GM19372 (cell line): ENCODE data around the gene GNAZ.

Source experiments
- ATAC-seq: cut with Tn5 transposase; IDR thresholded peaks from one replicate; pipeline ENCODE4 v1.9.1; 2021; ENCODE audit warnings: mild to moderate bottlenecking, low read depth, moderate library complexity; ENCODE audit not compliant: unreplicated experiment

Gene GNAZ

DNA sequence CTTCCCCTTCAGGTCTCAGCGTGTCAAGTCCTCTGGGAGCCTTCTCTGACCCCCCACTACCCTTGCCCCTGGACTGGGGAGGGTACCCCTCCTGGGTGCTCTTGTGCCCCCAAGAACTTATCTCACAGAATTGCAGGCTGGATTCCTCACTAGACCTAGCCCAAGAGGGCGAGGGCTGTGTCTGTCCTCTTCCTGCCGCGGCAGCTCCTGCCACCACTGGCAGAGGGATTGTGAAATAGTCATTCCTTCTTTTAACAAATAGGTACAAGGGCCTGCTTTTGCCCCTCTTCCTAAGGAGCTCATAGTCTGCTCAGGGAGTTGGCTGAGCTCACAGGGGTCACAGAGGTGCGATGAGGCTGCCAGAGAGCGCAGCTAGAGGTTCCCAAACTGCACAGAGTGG lies 80.4 kb downstream of the GNAZ start:
- no peak for ATAC-seq

- ATAC-seq: no peak
These were observed 81.5 kb downstream of the GNAZ start for GRCh38 chr22:23151827-23152226.

GRCh38 chr22:23152238-23153114 lies 82.2 kb downstream of the GNAZ start:
- ATAC-seq: no peak

GRCh38 chr22:23153994-23154393 lies 83.7 kb downstream of the GNAZ start:
- ATAC-seq: no peak

DNA sequence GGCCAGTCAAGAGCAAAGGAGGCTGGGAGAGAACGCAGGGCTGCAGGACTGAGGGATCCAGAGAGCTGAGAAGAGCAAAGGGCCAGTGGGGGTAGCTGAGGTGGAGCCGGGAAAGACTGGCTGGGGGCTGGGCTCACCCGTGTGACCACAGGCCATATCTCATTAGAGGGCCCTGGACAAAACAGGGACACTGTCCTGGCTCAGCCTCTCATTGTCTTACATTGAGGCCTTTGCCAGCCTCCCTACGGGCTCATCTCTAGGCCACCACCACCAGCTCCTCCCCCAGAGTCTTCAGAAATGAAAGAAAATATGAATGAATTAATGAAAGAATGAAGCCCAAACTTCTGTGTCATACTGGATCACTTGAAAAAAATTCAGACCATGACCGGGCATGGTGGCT lies 84.1 kb downstream of the GNAZ start:
- no peak for ATAC-seq

GRCh38 chr22:23155143-23155542 lies 84.8 kb downstream of the GNAZ start:
- no peak for ATAC-seq

DNA sequence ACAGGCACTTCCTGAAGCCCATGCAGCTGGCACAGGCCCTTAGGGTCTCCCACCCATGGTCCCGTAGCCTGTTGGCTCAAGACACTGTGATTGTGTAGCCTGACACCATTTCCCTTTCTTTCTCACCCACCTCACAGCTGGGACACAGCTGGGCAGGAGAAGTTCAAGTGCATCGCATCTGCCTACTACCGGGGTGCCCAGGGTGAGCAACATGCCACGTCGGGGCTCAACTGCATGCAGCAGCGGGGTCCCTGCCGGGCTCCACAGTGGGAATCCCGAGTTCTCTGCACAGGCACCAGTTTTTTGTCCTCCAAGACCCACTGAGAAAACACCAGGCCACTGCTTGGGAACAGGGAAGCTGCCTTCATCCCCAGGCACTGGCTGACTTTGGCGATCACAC lies 85.5 kb downstream of the GNAZ start:
- no peak for ATAC-seq

GRCh38 chr22:23156286-23156685 lies 86.0 kb downstream of the GNAZ start:
- no peak for ATAC-seq

GRCh38 chr22:23157560-23158515 lies 87.5 kb downstream of the GNAZ start:
- no peak for ATAC-seq

DNA sequence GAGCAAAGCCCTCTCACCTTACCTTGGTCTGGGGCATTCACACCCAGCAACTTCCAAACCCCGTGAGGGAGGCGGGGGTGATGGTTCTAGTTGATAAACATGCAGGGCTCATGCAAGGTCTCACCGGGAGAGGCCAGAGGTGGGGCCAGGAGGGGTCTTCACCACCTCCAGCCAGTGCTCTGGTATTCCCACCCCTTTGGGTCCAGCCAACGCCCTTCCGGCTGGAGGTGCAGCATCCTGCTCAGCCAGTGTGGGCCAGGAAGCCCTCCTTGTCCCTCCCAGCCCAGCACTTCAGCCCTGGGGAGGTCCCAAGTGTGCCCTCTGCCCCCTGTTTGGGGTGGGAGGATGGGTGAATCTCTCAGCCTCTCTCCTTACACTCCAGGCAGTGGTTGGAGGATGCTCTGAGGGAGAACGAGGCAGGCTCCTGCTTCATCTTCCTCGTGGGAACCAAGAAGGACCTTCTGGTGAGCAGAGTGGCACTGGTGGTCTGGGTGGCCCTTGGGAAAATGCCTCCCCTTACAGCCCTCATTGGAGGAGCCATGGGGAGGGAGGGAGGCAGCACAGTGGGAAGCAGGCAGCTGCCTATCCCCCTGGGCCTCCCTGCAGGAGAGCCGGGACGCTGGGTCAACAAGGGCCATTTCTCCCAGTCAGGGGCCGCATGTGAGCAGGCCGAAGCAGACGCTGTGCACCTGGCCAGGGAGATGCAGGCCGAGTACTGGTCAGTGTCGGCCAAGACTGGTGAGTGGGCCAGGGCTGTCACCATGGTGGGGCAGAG lies 88.4 kb downstream of the GNAZ start:
- ATAC-seq: no peak

GRCh38 chr22:23159291-23159630 lies 88.9 kb downstream of the GNAZ start:
- ATAC-seq: no peak

- no peak for ATAC-seq
These were observed 90.7 kb downstream of the GNAZ start for GRCh38 chr22:23161029-23161428.

GRCh38 chr22:23161574-23161973 lies 91.3 kb downstream of the GNAZ start:
- no peak for ATAC-seq

GRCh38 chr22:23163665-23164064 lies 93.3 kb downstream of the GNAZ start:
- ATAC-seq: no peak

DNA sequence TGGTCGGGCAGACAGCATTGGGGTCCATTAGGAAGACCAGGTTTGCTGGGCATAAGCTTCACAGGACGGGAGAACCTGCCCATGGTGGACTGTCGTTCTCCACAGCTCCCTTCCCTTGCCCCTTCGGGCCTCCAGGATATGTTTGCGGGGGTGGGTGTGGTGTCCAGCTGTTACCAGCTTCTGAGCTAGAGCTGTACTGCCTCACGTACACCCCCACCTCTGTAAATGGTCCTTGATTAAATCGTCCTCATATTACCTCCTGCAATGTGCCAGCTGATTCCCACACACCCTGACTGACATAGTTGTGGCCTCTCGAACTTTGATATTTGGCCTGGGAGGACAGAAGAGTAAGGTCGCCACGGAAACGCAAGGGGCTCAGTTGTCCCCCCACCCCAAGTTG lies 93.8 kb downstream of the GNAZ start:
- no peak for ATAC-seq

GRCh38 chr22:23166042-23166831 lies 95.9 kb downstream of the GNAZ start:
- ATAC-seq: no peak

- ATAC-seq: no peak
These were observed 96.7 kb downstream of the GNAZ start for GRCh38 chr22:23166841-23167616.

DNA sequence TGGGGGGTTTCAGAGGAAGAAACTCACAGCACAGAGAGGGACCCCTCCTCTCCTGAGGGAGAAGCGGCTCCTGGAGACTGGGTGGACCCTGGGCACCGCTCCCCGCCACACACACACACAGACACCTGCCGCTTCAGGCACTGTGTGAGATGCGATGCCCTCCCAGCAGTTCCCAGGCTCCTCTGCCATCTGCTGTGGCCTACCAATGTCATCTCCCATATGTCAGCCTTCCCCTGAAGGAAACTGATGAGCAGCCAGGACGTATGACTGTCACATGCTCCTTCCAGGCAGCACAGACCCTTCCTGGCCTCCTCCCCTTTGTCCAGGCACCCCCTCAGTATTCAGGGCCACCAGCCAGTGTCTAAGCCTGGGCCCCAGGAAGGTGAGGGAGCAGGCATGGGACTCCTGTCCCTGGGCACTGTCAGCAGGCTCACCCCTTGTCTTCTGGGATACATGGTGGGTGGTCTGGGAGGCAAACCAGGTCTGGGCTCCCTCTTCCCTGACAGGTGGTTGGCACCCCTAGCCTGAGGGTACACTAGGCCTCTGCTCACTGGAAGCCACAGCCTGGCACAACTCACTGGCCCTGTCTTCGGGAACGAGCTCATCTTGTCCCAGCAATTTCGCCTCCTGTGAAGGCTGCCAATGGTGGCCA lies 98.2 kb downstream of the GNAZ start:
- ATAC-seq: no peak

- no peak for ATAC-seq
These were observed 98.7 kb downstream of the GNAZ start for GRCh38 chr22:23169043-23169406.
